ENCODE data around the gene HSDL2. TPM values are rescaled to one million over a fixed set of nuclear protein-coding genes. Genes with fewer than 3 reads are reported as not detected.

The HSDL2 gene
- 17.7 and 55.5 TPM in 2 replicates for total RNA-seq (ENCODE audit: low replicate concordance)

DNA sequence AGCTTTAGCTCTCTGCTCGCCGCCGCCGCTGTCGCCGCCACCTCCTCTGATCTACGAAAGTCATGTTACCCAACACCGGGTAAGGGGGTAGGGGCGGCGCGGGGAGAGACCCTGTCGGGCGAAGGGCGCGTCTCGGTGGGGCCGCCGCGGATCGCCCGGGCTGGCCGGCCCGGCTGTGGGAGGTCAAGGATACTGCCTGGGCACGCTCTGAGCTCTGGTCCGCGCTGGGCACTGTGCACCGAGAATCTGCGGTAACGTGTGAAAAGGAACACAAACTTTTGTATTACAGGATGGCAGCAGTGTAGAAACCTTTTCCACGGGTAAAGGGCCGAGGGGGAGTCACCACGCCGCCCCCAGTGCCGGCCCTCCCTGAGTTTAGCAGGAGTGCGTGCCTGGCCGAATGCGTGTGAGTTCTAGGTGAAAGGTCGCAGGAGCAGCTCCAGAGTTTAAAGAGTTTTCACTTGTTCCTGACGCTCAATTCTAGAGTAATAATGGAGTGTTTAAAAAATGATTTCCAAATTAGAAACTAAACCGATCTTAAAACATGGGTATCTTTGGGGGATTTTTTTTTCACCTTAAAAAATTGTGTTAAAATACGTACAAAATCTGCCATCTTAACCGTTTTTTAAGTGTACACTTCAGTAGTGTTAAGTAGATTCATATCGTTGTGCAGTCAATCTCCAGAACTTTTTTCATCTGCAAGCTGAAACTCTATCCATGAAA lies at the start of gene HSDL2:
HSDL2 (plus strand) TSS at position 7 of the 723 bp plus-strand sequence; CDS start at position 63, 56 bp downstream.

DNA sequence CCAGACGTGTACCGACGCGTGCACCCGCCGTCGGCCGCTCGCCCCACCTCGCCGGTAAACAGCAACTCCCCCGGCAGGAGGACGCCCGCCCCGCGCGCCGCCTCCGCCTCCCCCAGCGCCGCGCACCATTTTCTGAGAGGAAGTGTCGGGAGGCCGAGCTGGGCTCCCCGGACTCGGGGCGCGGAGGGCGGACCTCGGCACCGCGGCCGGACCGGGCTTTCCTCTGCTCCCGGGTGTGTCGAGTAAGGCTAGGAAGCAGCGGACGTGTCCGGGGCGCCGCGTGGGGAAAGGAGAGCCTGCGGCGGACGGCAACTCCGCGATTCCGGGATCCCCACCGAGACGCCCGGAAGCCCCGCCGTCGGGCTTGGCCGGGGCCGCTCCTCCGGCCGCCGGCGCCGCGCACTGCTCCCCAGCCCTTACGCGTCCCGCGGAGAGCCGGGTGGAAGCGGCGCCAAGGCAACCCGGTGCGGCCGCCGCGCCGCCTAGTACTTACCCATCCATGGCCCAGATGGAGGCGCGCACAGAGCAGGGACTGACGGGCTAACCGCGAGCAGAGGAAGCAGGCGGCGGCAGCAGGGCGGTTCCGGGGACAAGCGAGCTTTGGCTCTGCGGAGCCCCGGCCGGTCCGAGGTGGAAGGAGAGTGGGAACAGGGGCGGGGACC lies 46.8 kb upstream of the HSDL2 start, which contains the start of gene PTBP3:
PTBP3 (minus strand) TSS at position 643 of the 662 bp plus-strand sequence. CDS start 35,754 bp downstream, outside the sequence.

DNA sequence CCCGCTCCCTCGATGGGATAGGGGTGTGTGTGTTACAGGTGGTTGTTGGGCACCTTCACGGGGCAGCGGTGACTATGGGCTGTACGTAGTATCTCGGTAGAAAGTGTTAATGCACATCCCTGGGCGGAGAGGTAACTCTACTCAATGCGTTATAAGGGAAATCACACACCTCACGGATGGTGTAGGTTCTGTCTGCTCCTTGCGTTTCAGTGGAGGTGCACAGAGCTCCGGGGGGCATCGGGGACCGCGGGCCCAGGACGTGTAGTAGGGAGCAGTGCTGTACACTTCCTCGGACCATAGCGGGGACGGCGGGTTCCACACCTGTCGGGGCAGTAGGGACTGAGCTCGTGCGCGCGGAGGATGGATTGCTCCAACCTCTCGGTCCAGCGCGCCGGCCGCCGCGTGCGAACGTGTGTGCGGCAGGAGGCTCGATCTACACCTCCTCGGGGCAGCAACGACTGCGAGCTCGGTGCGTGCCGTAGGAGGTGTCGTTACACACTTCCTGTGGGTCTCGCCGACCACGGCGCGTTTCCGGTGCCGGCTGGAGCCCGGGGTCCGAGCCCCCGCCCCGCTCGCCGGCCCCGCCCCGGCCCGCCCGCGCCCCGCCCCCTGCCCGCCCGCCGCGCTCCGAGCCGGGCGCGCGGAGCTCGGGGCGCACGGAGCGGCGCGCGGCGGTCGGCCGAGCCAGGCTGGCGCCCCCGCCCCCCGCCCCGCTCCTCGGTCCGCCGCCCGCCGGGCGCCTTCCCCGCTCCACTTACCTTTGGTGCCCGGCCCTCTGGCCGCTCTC lies 106.5 kb downstream of the HSDL2 start, which contains the start of gene KIAA1958:
KIAA1958 (plus strand) TSS at position 607 of the 787 bp plus-strand sequence. CDS start 87,254 bp downstream, outside the sequence.

Other genes with a start within 250 kb of the HSDL2 start
- gene SUSD1, start 204.8 kb upstream of the HSDL2 start, total RNA-seq (ENCODE audit: low replicate concordance), result 15.6 and 21.2 TPM in 2 replicates
- gene PTBP3, start 46.5 kb upstream of the HSDL2 start, total RNA-seq (ENCODE audit: low replicate concordance), result 6.9 and 13.8 TPM in 2 replicates
- gene KIAA1958, start 106.7 kb downstream of the HSDL2 start, total RNA-seq (ENCODE audit: low replicate concordance), result 0.68 and 0.82 TPM in 2 replicates

All from smooth muscle cell of the coronary artery (primary cell).